Ascending aorta (tissue), 2 donors: ENCODE data around the gene IFNB1. TPM values are rescaled to one million over a fixed set of nuclear protein-coding genes. Genes with fewer than 3 reads are reported as not detected.

Experiments
- DNase-seq, 2 donors: peaks; one replicate each; pipeline ENCODE4 v3.0.0-alpha.2; 2019; ENCODE audit warnings: low spot score in 2 of 2
- H3K27ac ChIP-seq, 2 donors: fragments of 200-600 bp; sonication (generic); one replicate each; pipeline ENCODE4 v1.5.1; 2016 to 2017; ENCODE audit warnings: mild to moderate bottlenecking in 1 of 2
- H3K27me3 ChIP-seq: fragments of 200-600 bp; sonication (generic); one replicate; pipeline ENCODE4 v1.5.1; 2017
- H3K36me3 ChIP-seq, 2 donors: fragments of 200-600 bp; sonication (generic); one replicate each; pipeline ENCODE4 v1.5.1; 2016
- H3K4me1 ChIP-seq, 2 donors: fragments of 200-600 bp; sonication (generic); one replicate each; pipeline ENCODE4 v1.5.1; 2016 to 2017; ENCODE audit warnings: mild to moderate bottlenecking in 1 of 2
- H3K4me3 ChIP-seq, 2 donors: fragments of 200-600 bp; sonication (generic); one replicate each; pipeline ENCODE4 v1.5.1; 2016 to 2017; ENCODE audit warnings: mild to moderate bottlenecking in 1 of 2
- H3K9me3 ChIP-seq, 2 donors: fragments of 200-600 bp; sonication (generic); one replicate each; pipeline ENCODE4 v1.5.1; 2016
- intact Hi-C: fragments of 100-400 bp; cut with DNase I; formaldehyde crosslinking; loops from one replicate; pipeline ENCODE4 v1.15.1; 2023
- total RNA-seq: library from RNA; depleted of rRNA; stranded (reverse); fragments of >200 nt; gene quantifications from one replicate; pipeline ENCODE4 v1.1.0, GENCODE V29; 2016
- TF ChIP-seq, protein P1 (sequence below), 3 experiments: fragments of 200-600 bp in 2 of 3; fragments of 450-650 bp in 1 of 3; sonication (generic) in 2 of 3; IDR thresholded peaks; one replicate each; pipeline ENCODE4 v1.5.1; 2016 to 2019; ENCODE audit warnings: antibody characterized with exemption in 3 of 3, mild to moderate bottlenecking in 1 of 3, moderate library complexity in 1 of 3

IFNB1 gene
- total RNA-seq, 1 donor from 2014 or later = not detected

DNA sequence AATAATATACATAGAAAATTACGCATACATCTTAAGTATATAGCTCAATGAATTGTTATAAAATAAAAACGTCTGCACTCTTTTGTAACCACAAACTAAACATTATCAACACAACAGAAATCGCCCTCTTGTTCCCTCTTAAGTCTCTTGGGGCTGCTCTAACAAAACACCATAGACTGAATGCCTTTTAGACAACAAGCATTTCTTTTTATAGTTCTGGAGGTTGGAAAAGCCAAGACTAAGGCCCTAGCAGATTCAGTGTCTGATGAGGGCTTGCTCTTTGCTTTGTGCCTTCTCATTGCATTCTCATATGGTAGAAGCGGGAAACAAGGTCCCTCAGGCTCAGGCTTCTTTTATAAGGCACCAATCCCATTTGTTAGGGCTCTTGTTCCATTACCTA, 4.9 kb upstream of the IFNB1 start:
- no peak for DNase-seq
- intact Hi-C loops = no loop called here
- Histone ChIP-seq H3K9me3 (peaks cover 3 to 21% of the 10 kb centered on the region in 2 donors), H3K27me3 (no peaks in the 10 kb centered on the region), H3K4me1 (peaks cover 0 to 6% of the 10 kb centered on the region in 2 donors), H3K4me3 (no peak overlapping the region), H3K36me3 (no peaks in the 10 kb centered on the region), H3K27ac (no peak overlapping the region)
- TF ChIP-seq, protein P1, sequence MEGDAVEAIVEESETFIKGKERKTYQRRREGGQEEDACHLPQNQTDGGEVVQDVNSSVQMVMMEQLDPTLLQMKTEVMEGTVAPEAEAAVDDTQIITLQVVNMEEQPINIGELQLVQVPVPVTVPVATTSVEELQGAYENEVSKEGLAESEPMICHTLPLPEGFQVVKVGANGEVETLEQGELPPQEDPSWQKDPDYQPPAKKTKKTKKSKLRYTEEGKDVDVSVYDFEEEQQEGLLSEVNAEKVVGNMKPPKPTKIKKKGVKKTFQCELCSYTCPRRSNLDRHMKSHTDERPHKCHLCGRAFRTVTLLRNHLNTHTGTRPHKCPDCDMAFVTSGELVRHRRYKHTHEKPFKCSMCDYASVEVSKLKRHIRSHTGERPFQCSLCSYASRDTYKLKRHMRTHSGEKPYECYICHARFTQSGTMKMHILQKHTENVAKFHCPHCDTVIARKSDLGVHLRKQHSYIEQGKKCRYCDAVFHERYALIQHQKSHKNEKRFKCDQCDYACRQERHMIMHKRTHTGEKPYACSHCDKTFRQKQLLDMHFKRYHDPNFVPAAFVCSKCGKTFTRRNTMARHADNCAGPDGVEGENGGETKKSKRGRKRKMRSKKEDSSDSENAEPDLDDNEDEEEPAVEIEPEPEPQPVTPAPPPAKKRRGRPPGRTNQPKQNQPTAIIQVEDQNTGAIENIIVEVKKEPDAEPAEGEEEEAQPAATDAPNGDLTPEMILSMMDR (IDR thresholded peaks at IDR 0.05) = no peak

- TF ChIP-seq, protein P1 (IDR thresholded peaks at IDR 0.05) = no peak
- Histone ChIP-seq H3K27me3 (no peaks in the 10 kb centered on the region), H3K4me3 (no peak overlapping the region), H3K9me3 (peaks cover 3 to 14% of the 10 kb centered on the region in 2 donors), H3K4me1 (peaks cover 0 to 6% of the 10 kb centered on the region in 2 donors), H3K27ac (no peak overlapping the region), H3K36me3 (no peaks in the 10 kb centered on the region)
- intact Hi-C loops = no loop called here
- DNase-seq = no peak
Measured at GRCh38 chr9:21081999-21082398, 4.3 kb upstream of the IFNB1 start.

GRCh38 chr9:21081451-21081850, 3.7 kb upstream of the IFNB1 start:
- Histone ChIP-seq H3K27me3 (no peaks in the 10 kb centered on the region), H3K9me3 (peaks cover 3 to 9% of the 10 kb centered on the region in 2 donors), H3K36me3 (no peaks in the 10 kb centered on the region), H3K4me3 (no peak overlapping the region), H3K4me1 (peaks cover 0 to 6% of the 10 kb centered on the region in 2 donors), H3K27ac (no peak overlapping the region)
- no peak for DNase-seq
- TF ChIP-seq, protein P1 (IDR thresholded peaks at IDR 0.05) = no peak
- intact Hi-C loops = no loop called here

DNA sequence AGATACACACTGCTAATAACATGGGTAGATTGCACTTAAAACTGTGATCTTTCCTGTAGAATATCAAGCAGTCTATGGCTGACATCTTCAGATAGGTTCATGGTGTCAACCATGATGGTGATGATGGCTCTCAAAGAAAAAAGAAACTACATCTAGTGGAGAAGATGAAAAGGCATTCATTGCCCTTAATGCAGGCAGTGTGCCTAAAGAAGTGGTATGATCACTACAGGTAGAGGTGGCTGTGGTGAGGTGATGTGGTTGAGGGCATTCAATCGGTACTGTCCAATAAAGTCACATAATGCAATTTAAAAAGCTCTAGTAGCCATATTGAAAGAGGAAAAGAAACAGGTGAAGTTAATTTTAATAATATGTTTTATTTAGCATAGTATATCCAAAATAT, 3.1 kb upstream of the IFNB1 start:
- H3K9me3 ChIP-seq = peaks cover under 1 to 4% of the 10 kb centered on the region in 2 donors
- H3K27ac ChIP-seq = no peak overlapping the region
- H3K4me3 ChIP-seq = no peak overlapping the region
- no peak for DNase-seq
- peaks cover 0 to 6% of the 10 kb centered on the region in 2 donors for H3K4me1 ChIP-seq
- intact Hi-C loops = no loop called here
- no peaks in the 10 kb centered on the region for H3K36me3 ChIP-seq
- no peaks in the 10 kb centered on the region for H3K27me3 ChIP-seq
- TF ChIP-seq, protein P1 (IDR thresholded peaks at IDR 0.05) = no peak

- Histone ChIP-seq H3K27me3 (no peaks in the 10 kb centered on the region), H3K9me3 (no peaks in the 10 kb centered on the region), H3K4me1 (peaks cover 0 to 6% of the 10 kb centered on the region in 2 donors), H3K27ac (no peak overlapping the region), H3K36me3 (no peaks in the 10 kb centered on the region), H3K4me3 (no peak overlapping the region)
- intact Hi-C loops = no loop called here
- DNase-seq = no peak
- TF ChIP-seq, protein P1 (IDR thresholded peaks at IDR 0.05) = no peak
Measured at GRCh38 chr9:21078702-21079101, 960 bp upstream of the IFNB1 start.

- no peak overlapping the region for H3K4me3 ChIP-seq
Measured at GRCh38 chr9:21075484-21075883, 2.3 kb downstream of the IFNB1 start.

More at GRCh38 chr9:21075484-21075883, 2.3 kb downstream of the IFNB1 start:
- DNase-seq = no peak
- Histone ChIP-seq H3K9me3 (no peaks in the 10 kb centered on the region), H3K27ac (no peak overlapping the region), H3K36me3 (no peaks in the 10 kb centered on the region), H3K27me3 (no peaks in the 10 kb centered on the region), H3K4me1 (peaks cover 0 to 2% of the 10 kb centered on the region in 2 donors)
- intact Hi-C loops = no loop called here
- TF ChIP-seq, protein P1 (IDR thresholded peaks at IDR 0.05) = no peak
